Cardiac muscle cell (in vitro differentiated cells and primary cell): Measurements from ENCODE around the gene OGFOD3. TPM values are rescaled to one million over a fixed set of nuclear protein-coding genes. Genes with fewer than 3 reads are reported as not detected.

Experiments used
- DNase-seq, 2 donors: peaks; one replicate each; pipeline versions ENCODE4 v3.0.0 to v3.0.0-alpha.2; 2010 to 2017; ENCODE audit warnings: low read depth in 1 of 2, low spot score in 1 of 2
- H3K27ac ChIP-seq: fragments of 200-600 bp; sonication (generic); 2 replicates; pipeline ENCODE4 v1.5.1; 2016
- H3K27me3 ChIP-seq: fragments of 200-600 bp; sonication (generic); 2 replicates; pipeline ENCODE4 v1.6.0; 2016; ENCODE audit warnings: control low read depth
- H3K36me3 ChIP-seq: fragments of 200-600 bp; sonication (generic); 2 replicates; pipeline ENCODE4 v1.5.1; 2016; ENCODE audit warnings: control low read depth
- H3K4me1 ChIP-seq: fragments of 200-600 bp; sonication (generic); 2 replicates; pipeline ENCODE4 v1.8.1; 2017; ENCODE audit warnings: low read depth, mild to moderate bottlenecking, mixed run types
- H3K4me3 ChIP-seq: fragments of 200-600 bp; sonication (generic); 2 replicates; pipeline ENCODE4 v1.5.1; 2016; ENCODE audit warnings: mild to moderate bottlenecking
- H3K9me3 ChIP-seq: fragments of 200-600 bp; sonication (generic); 2 replicates; pipeline ENCODE4 v1.5.1; 2017; ENCODE audit warnings: low read depth, mild to moderate bottlenecking, control low read depth
- polyA plus RNA-seq: library from polyadenylated mRNA; unstranded; fragments of >200 nt; fragmentation: Nextera tagmentation; extraction: Ambion mirVana; gene quantifications from 2 replicates; pipeline ENCODE4 v1.2.1, GENCODE V29; 2016
- total RNA-seq: library from RNA; depleted of rRNA; stranded (reverse); fragments of >200 nt; gene quantifications from 2 replicates; pipeline ENCODE4 v1.2.3, GENCODE V29; 2016
- TF ChIP-seq, protein P1 (sequence below): IDR thresholded peaks from 2 replicates; pipeline ENCODE4 v1.5.1; 2012; ENCODE audit warnings: low read depth, mild to moderate bottlenecking, low read length

Gene OGFOD3
- total and polyA plus RNA-seq, 2 experiments from 2014 or later, result 26.1 to 45.2 TPM

GRCh38 chr17:82424001-82424862 is 5.8 kb upstream of the OGFOD3 start:
- H3K4me1 ChIP-seq, result peaks cover under 1% of the 10 kb centered on the region
- no peaks in the 10 kb centered on the region for H3K36me3 ChIP-seq
- no peaks in the 10 kb centered on the region for H3K9me3 ChIP-seq
- DNase-seq, result peak; percentile 31 to 60
- no peak overlapping the region for H3K4me3 ChIP-seq
- TF ChIP-seq, protein P1, sequence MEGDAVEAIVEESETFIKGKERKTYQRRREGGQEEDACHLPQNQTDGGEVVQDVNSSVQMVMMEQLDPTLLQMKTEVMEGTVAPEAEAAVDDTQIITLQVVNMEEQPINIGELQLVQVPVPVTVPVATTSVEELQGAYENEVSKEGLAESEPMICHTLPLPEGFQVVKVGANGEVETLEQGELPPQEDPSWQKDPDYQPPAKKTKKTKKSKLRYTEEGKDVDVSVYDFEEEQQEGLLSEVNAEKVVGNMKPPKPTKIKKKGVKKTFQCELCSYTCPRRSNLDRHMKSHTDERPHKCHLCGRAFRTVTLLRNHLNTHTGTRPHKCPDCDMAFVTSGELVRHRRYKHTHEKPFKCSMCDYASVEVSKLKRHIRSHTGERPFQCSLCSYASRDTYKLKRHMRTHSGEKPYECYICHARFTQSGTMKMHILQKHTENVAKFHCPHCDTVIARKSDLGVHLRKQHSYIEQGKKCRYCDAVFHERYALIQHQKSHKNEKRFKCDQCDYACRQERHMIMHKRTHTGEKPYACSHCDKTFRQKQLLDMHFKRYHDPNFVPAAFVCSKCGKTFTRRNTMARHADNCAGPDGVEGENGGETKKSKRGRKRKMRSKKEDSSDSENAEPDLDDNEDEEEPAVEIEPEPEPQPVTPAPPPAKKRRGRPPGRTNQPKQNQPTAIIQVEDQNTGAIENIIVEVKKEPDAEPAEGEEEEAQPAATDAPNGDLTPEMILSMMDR, result peak; percentile 73
- H3K27ac ChIP-seq, result no peak overlapping the region
- no peaks in the 10 kb centered on the region for H3K27me3 ChIP-seq

GRCh38 chr17:82419540-82419939 is 1.2 kb upstream of the OGFOD3 start:
- Histone ChIP-seq H3K4me1 (peaks cover 4% of the 10 kb centered on the region), H3K4me3 (no peak overlapping the region), H3K27ac (no peak overlapping the region), H3K9me3 (no peaks in the 10 kb centered on the region), H3K27me3 (no peaks in the 10 kb centered on the region), H3K36me3 (no peaks in the 10 kb centered on the region)
- TF ChIP-seq, protein P1, result no peak
- no peak for DNase-seq

GRCh38 chr17:82416771-82417170 is 1.6 kb downstream of the OGFOD3 start:
- peaks cover 4% of the 10 kb centered on the region for H3K4me1 ChIP-seq

DNA sequence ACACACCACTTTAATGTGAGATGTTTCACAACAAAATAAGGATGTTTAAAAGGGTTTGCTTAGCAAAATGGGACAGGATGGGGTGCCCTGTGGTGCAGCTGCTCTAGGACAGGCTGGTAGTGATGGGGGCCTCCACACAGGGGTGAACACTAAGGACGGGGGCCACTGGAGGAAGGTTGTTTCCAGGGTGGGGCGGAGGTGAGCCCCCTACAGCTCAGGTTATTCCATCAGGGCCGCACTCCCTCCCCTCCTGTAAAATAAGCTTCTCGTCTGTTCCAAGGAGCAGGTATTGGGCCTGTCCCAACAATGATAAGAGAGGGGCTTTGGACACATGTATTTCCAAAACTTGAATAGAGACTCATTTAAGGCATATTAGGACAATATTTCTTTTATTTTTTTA is 2.1 kb downstream of the OGFOD3 start:
- Histone ChIP-seq H3K4me1 (peaks cover 4% of the 10 kb centered on the region), H3K27me3 (no peaks in the 10 kb centered on the region), H3K9me3 (no peaks in the 10 kb centered on the region), H3K36me3 (no peaks in the 10 kb centered on the region), H3K4me3 (no peak overlapping the region), H3K27ac (no peak overlapping the region)
- no peak for DNase-seq
- TF ChIP-seq, protein P1, result no peak

More at GRCh38 chr17:82416771-82417170, 1.6 kb downstream of the OGFOD3 start:
- TF ChIP-seq, protein P1, result no peak
- no peak for DNase-seq
- no peak overlapping the region for H3K27ac ChIP-seq
- H3K36me3 ChIP-seq, result no peaks in the 10 kb centered on the region
- no peak overlapping the region for H3K4me3 ChIP-seq
- no peaks in the 10 kb centered on the region for H3K9me3 ChIP-seq
- no peaks in the 10 kb centered on the region for H3K27me3 ChIP-seq

DNA sequence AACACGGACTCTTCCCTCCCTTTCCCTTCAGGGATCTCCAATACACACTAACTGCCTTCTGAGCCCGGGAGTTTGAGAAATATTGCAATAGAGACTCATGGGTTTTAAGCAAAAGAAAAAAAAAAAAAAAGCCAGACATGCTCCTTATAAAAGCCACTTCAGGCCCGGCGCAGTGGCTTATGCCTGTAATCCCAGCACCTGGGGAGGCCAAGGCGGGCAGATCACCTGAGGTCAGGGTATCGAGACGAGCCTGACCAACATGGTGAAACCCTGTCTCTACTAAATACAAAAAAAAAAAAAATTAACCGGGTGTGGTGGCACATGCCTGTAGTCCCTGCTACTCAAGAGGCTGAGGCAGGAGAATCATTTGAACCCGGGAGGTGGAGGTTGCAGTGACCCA is 2.6 kb downstream of the OGFOD3 start:
- H3K9me3 ChIP-seq, result no peaks in the 10 kb centered on the region
- H3K4me3 ChIP-seq, result no peak overlapping the region
- H3K4me1 ChIP-seq, result peaks cover 4% of the 10 kb centered on the region

More for the DNA sequence above, 2.6 kb downstream of the OGFOD3 start:
- H3K36me3 ChIP-seq, result no peaks in the 10 kb centered on the region
- H3K27me3 ChIP-seq, result no peaks in the 10 kb centered on the region
- TF ChIP-seq, protein P1, result no peak
- H3K27ac ChIP-seq, result no peak overlapping the region
- no peak for DNase-seq
